Measurements from ENCODE around the gene STIMATE. TPM values are rescaled to one million over a fixed set of nuclear protein-coding genes. Genes with fewer than 3 reads are reported as not detected.

STIMATE gene
- total and polyA plus RNA-seq, 4 donors: 14.0 to 24.4 (median 20.9) TPM

DNA sequence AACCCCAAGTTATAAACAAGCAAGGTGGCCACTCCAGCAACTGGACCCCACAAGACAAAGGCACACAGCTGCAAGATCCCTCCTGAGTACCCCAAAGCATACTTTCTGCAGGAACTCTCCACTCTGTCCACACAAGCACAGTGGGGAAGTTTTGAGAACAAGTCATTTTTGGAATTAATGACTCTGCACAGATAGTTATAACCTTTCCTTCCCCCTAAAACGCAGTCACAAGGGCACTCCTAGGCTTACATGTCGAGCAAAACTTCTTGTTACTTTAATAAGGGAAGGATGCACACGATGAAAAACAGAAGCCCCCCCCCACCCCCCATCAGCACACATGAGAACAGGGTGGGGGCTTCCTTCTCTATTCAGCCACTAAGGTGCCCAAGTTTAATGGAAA is 1.2 kb downstream of the STIMATE start:
- TF ChIP-seq FOXA2 (IDR thresholded peaks at IDR 0.05) (no peak), JUND (IDR thresholded peaks at IDR 0.05) (no peak), HNF4A (conservative IDR thresholded peaks at IDR 0.05) (no peak), NR2F2 (IDR thresholded peaks at IDR 0.05) (no peak), TAF1 (conservative IDR thresholded peaks at IDR 0.05) (no peak), EGR1 (IDR thresholded peaks at IDR 0.05; ENCODE audit: low read depth in 2 of 2) (no peak), GABPA (IDR thresholded peaks at IDR 0.05 in 1 of 2, conservative IDR thresholded peaks at IDR 0.05 in 1 of 2) (no peak), RAD21 (IDR thresholded peaks at IDR 0.05) (no peak), SP1 (IDR thresholded peaks at IDR 0.05) (no peak), HNF4G (IDR thresholded peaks at IDR 0.05) (no peak)
- TF ChIP-seq, protein P1, sequence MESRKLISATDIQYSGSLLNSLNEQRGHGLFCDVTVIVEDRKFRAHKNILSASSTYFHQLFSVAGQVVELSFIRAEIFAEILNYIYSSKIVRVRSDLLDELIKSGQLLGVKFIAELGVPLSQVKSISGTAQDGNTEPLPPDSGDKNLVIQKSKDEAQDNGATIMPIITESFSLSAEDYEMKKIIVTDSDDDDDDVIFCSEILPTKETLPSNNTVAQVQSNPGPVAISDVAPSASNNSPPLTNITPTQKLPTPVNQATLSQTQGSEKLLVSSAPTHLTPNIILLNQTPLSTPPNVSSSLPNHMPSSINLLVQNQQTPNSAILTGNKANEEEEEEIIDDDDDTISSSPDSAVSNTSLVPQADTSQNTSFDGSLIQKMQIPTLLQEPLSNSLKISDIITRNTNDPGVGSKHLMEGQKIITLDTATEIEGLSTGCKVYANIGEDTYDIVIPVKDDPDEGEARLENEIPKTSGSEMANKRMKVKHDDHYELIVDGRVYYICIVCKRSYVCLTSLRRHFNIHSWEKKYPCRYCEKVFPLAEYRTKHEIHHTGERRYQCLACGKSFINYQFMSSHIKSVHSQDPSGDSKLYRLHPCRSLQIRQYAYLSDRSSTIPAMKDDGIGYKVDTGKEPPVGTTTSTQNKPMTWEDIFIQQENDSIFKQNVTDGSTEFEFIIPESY (IDR thresholded peaks at IDR 0.05): no peak
- TF ChIP-seq, protein P2, sequence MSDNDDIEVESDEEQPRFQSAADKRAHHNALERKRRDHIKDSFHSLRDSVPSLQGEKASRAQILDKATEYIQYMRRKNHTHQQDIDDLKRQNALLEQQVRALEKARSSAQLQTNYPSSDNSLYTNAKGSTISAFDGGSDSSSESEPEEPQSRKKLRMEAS (IDR thresholded peaks at IDR 0.05): no peak
- TF ChIP-seq, protein P3, sequence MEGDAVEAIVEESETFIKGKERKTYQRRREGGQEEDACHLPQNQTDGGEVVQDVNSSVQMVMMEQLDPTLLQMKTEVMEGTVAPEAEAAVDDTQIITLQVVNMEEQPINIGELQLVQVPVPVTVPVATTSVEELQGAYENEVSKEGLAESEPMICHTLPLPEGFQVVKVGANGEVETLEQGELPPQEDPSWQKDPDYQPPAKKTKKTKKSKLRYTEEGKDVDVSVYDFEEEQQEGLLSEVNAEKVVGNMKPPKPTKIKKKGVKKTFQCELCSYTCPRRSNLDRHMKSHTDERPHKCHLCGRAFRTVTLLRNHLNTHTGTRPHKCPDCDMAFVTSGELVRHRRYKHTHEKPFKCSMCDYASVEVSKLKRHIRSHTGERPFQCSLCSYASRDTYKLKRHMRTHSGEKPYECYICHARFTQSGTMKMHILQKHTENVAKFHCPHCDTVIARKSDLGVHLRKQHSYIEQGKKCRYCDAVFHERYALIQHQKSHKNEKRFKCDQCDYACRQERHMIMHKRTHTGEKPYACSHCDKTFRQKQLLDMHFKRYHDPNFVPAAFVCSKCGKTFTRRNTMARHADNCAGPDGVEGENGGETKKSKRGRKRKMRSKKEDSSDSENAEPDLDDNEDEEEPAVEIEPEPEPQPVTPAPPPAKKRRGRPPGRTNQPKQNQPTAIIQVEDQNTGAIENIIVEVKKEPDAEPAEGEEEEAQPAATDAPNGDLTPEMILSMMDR (IDR thresholded peaks at IDR 0.05; ENCODE audit: low read depth, low read length, missing input control): no peak
- TF ChIP-seq, protein P4, sequence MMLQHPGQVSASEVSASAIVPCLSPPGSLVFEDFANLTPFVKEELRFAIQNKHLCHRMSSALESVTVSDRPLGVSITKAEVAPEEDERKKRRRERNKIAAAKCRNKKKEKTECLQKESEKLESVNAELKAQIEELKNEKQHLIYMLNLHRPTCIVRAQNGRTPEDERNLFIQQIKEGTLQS (IDR thresholded peaks at IDR 0.05): no peak
- Histone ChIP-seq H3K9ac (ENCODE audit: low read depth in 1 of 2, low read length in 2 of 2) (no peak overlapping the region), H3K9me3 (ENCODE audit: control insufficient read depth in 4 of 4, low read length in 3 of 4) (no peaks in the 10 kb centered on the region), H3K4me3 (ENCODE audit: low read depth in 1 of 3, low read length in 3 of 3) (peak overlapping the region in 1 of 3 donors; percentile 93), H3K4me1 (ENCODE audit: control insufficient read depth in 4 of 4, insufficient read depth in 4 of 4, low read length in 3 of 4) (peaks cover 13 to 59% (median 55%) of the 10 kb centered on the region in 4 donors), H3K27me3 (ENCODE audit: control insufficient read depth in 4 of 4, insufficient read depth in 4 of 4, low read length in 3 of 4) (no peaks in the 10 kb centered on the region), H3K36me3 (ENCODE audit: control insufficient read depth in 4 of 4, insufficient read depth in 3 of 4, low read depth in 1 of 4, low read length in 3 of 4) (no peaks in the 10 kb centered on the region), H3K27ac (ENCODE audit: low read depth in 1 of 2, low read length in 2 of 2) (peak overlapping the region in 1 of 2 donors; percentile 1)
- WGBS: 32% methylated on average over 3 of the region's 3 CpGs
- no peak for DNase-seq (ENCODE audit: low spot score)

DNA sequence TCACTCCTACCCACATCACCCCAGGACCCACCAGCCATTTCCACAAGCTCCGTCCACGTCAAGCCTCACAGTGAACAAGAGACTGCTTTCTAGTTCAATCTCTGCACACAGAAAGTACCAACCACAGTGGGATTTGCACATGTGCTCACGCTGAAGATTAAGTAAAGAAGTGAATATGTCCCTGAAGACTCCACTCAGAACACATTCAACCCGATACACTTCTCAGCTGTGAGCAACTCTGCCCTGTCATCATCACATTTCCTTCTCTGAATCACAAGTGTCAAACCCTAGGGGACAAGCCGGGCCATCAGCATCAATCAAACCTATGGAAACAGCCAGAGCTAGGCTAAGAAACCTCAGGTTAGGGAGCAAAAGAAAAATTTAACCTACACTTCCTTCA is 1.9 kb downstream of the STIMATE start:
- no peaks in the 10 kb centered on the region for H3K9me3 ChIP-seq (ENCODE audit: control insufficient read depth in 4 of 4, low read length in 3 of 4)
- H3K27ac ChIP-seq (ENCODE audit: low read depth in 1 of 2, low read length in 2 of 2): peak overlapping the region in 1 of 2 donors; percentile 1
- H3K4me3 ChIP-seq (ENCODE audit: low read depth in 1 of 3, low read length in 3 of 3): no peak overlapping the region
- no peaks in the 10 kb centered on the region for H3K27me3 ChIP-seq (ENCODE audit: control insufficient read depth in 4 of 4, insufficient read depth in 4 of 4, low read length in 3 of 4)
- 71% methylated on average over 5 of the region's 5 CpGs for WGBS
- DNase-seq (ENCODE audit: low spot score): no peak
- H3K36me3 ChIP-seq (ENCODE audit: control insufficient read depth in 4 of 4, insufficient read depth in 3 of 4, low read depth in 1 of 4, low read length in 3 of 4): peaks cover 0 to 2% (median 0%) of the 10 kb centered on the region in 4 donors
- peaks cover 15 to 65% (median 60%) of the 10 kb centered on the region in 4 donors for H3K4me1 ChIP-seq (ENCODE audit: control insufficient read depth in 4 of 4, insufficient read depth in 4 of 4, low read length in 3 of 4)
- H3K9ac ChIP-seq (ENCODE audit: low read depth in 1 of 2, low read length in 2 of 2): no peak overlapping the region
- TF ChIP-seq FOXA2 (IDR thresholded peaks at IDR 0.05) (no peak), RXRA (IDR thresholded peaks at IDR 0.05) (no peak), NR2F2 (IDR thresholded peaks at IDR 0.05) (no peak), GABPA (IDR thresholded peaks at IDR 0.05 in 1 of 2, conservative IDR thresholded peaks at IDR 0.05 in 1 of 2) (no peak), JUND (IDR thresholded peaks at IDR 0.05) (no peak), HNF4A (conservative IDR thresholded peaks at IDR 0.05) (no peak), TAF1 (conservative IDR thresholded peaks at IDR 0.05) (no peak), FOXA1 (IDR thresholded peaks at IDR 0.05) (no peak), YY1 (IDR thresholded peaks at IDR 0.05) (no peak), HNF4G (IDR thresholded peaks at IDR 0.05) (no peak), RAD21 (IDR thresholded peaks at IDR 0.05) (no peak), EGR1 (IDR thresholded peaks at IDR 0.05; ENCODE audit: low read depth in 2 of 2) (no peak)
- TF ChIP-seq, protein P2 (IDR thresholded peaks at IDR 0.05): no peak
- TF ChIP-seq, protein P3 (IDR thresholded peaks at IDR 0.05; ENCODE audit: low read depth, low read length, missing input control): no peak
- TF ChIP-seq, protein P5, sequence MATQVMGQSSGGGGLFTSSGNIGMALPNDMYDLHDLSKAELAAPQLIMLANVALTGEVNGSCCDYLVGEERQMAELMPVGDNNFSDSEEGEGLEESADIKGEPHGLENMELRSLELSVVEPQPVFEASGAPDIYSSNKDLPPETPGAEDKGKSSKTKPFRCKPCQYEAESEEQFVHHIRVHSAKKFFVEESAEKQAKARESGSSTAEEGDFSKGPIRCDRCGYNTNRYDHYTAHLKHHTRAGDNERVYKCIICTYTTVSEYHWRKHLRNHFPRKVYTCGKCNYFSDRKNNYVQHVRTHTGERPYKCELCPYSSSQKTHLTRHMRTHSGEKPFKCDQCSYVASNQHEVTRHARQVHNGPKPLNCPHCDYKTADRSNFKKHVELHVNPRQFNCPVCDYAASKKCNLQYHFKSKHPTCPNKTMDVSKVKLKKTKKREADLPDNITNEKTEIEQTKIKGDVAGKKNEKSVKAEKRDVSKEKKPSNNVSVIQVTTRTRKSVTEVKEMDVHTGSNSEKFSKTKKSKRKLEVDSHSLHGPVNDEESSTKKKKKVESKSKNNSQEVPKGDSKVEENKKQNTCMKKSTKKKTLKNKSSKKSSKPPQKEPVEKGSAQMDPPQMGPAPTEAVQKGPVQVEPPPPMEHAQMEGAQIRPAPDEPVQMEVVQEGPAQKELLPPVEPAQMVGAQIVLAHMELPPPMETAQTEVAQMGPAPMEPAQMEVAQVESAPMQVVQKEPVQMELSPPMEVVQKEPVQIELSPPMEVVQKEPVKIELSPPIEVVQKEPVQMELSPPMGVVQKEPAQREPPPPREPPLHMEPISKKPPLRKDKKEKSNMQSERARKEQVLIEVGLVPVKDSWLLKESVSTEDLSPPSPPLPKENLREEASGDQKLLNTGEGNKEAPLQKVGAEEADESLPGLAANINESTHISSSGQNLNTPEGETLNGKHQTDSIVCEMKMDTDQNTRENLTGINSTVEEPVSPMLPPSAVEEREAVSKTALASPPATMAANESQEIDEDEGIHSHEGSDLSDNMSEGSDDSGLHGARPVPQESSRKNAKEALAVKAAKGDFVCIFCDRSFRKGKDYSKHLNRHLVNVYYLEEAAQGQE (IDR thresholded peaks at IDR 0.05): no peak
- TF ChIP-seq, protein P1 (IDR thresholded peaks at IDR 0.05): no peak
